Pons (tissue), 1 donor: ENCODE measurements around the gene TAS2R1.

Experiments used
- DNase-seq: peaks from one replicate; pipeline ENCODE4 v3.0.0-alpha.2; 2016; ENCODE audit warnings: low spot score

TAS2R1 gene

GRCh38 chr5:9630251-9630650 is at the start of gene TAS2R1:
TSS of gene TAS2R1 (minus strand) at chr5:9630351. CDS start at chr5:9630032, 319 bp downstream.
- no peak for DNase-seq

- no peak for DNase-seq
Observed at GRCh38 chr5:9670371-9670770, 40.2 kb upstream of the TAS2R1 start.

- DNase-seq = no peak
Observed at GRCh38 chr5:9667906-9668305, 37.8 kb upstream of the TAS2R1 start.

GRCh38 chr5:9663891-9664290 is 33.7 kb upstream of the TAS2R1 start:
- no peak for DNase-seq

GRCh38 chr5:9661316-9662015 is 31.3 kb upstream of the TAS2R1 start:
- DNase-seq = no peak

DNA sequence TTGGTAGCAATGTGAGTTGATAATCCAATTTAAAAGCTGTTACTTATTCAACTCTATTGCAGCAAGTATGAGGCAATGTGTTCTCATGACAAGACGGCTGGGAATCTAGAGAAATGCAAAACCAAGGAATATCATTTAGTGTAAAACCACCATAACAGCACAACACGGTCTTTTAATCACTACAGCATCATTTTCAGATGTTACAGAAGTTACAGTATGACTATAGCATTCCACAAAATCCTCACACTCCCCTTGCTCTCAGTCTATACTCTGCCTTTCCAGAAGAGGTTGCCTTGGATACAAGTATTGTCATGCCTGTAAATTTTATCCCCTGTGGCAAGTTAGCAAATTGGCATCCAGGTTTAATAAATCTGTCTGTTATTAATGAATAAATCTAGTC is 28.6 kb upstream of the TAS2R1 start:
- DNase-seq = no peak

- no peak for DNase-seq
Observed at GRCh38 chr5:9657819-9658218, 27.7 kb upstream of the TAS2R1 start.

- DNase-seq = no peak
Observed at GRCh38 chr5:9655641-9656040, 25.5 kb upstream of the TAS2R1 start.

DNA sequence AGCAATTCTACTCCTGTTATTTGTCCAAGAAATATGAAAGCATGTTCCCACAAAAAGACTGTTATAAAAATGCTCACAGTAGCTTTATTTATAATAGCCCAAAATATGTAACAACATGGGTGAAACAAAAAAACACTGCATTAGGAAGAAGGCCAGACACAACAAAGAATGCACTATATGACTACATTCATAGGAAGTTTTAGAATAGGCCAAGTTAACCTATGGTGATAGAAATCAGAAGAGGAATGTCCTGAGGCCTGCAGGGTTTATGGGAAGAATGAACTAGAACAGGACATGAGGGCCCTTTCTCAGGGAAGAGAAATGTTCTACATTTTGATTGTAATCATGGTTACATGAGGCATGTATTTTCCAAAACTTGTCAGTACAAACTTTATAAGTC is 24.7 kb upstream of the TAS2R1 start:
- DNase-seq = no peak

- DNase-seq = no peak
Observed at GRCh38 chr5:9653811-9654210, 23.7 kb upstream of the TAS2R1 start.

DNA sequence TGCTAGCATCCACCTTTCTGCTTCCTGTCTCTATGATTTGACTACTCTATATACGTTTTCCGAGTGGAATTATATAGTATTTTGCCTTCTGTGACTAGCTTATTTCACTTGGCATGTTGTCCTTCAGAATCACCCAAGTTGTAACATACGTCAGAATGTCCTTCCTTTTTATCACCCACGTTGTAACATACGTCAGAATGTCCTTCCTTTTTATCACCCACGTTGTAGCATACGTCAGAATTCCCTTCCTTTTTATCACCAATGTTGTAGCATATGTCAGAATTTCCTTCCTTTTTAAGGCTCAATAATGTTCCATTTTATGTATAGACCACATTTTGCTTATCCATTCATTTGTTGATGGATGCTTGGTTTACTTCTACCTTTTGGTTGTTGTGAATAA is 22.9 kb upstream of the TAS2R1 start:
- DNase-seq = no peak

- no peak for DNase-seq
Observed at GRCh38 chr5:9652295-9652694, 22.1 kb upstream of the TAS2R1 start.

GRCh38 chr5:9646843-9647242 is 16.7 kb upstream of the TAS2R1 start:
- DNase-seq = no peak

DNA sequence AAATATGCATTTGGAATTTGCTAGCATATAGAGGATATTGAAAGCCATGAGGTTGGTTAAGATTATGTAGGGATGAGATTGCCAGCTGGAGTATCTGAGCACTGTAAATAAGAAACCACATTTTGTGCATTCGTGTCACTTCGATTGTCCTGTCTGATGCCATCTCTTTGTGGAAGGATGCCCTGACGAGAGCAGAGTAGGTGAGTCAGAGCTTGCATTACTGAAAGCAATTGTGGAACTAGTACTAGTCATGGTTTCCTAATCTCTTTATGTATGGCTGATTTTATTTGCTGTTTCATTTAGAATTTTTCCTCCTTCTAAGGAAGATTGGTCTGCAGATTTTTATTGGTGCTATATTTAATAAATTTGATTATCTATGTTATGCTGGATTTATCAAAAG is 14.5 kb upstream of the TAS2R1 start:
- no peak for DNase-seq

GRCh38 chr5:9642621-9643020 is 12.5 kb upstream of the TAS2R1 start:
- peak; percentile 63 for DNase-seq

GRCh38 chr5:9641806-9642355 is 11.7 kb upstream of the TAS2R1 start:
- DNase-seq = no peak

DNA sequence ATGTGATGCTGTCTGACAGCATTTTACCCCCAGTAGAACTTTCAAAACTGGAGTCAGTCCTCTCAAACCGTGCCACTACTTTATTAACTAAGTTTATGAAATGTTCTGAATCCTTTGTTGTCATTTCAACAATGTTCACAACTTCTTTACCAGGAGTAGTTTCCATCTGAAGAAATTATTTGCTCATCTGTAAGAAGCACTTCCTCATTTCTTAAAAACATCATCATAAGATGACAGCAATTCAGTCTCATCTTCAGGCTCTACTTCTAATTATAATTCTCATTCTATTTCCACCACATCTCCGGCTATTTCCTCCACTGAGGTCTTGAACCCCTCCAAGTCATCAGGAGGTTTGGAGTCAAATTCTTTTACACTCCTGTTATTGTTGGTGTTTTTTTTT is 2.3 kb upstream of the TAS2R1 start:
- no peak for DNase-seq

DNA sequence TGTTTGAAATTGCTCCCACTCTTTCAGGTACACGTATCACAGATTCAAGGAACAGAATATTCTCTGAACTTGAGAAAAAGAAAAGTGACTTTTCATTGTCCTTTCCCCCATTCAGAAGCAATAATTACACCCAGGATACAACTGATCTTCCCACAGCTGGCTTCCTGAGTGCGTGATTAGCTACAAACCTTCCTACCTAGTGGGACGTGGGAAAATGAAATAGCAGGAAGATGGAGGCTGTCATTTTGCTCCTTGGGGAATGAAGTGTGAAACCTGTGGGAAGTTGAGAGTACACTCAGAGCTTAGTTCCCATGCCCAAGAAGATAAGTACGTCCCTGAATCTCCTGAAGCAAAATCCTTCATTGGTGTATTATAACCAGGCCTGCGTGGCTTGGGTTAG is 2.6 kb downstream of the TAS2R1 start:
- no peak for DNase-seq

DNA sequence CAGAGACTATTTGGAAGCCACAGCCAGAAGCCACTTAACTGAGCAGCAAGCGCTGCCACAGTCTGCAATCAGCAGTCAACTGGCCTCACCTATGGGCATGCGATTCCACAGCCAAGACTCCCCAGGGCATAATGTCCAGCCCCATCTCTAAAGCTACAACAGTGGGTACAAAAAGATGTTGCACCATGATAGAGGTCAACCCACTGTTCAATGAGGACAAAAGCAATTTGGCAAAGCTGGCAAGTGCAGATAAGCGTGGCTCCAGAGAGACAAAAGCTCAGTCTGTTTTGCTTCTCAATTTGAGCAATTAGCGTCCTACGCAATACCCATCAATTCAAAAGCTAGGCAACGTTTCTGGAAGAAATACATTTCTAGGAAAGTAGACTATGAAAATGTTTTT is 3.2 kb downstream of the TAS2R1 start:
- no peak for DNase-seq

- DNase-seq = no peak
Observed at GRCh38 chr5:9625731-9626130, 4.4 kb downstream of the TAS2R1 start.

DNA sequence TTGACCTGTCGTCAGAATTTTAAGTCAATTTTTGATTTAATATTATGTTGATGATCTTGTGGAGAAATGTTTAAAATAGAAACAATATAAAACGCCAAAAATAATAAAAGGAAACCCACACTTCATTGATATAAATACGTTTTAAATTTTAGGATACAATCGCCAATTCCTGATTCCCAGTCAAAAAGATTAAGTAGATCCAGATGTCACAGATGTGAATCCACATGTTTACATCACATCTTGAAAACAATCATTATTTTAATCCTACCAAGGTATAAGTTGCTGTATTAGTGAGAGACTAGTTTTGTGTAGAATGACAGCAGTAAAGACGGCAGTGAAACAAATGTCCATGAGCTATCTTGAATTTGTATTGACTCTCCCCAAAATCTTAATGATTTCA is 4.9 kb downstream of the TAS2R1 start:
- DNase-seq = no peak

- no peak for DNase-seq
Observed at GRCh38 chr5:9624196-9624947, 5.8 kb downstream of the TAS2R1 start.

GRCh38 chr5:9623661-9624060 is 6.5 kb downstream of the TAS2R1 start:
- no peak for DNase-seq
